GM12864 (cell line): Measurements from ENCODE around the gene KSR2.

Experiments used
- DNase-seq: peaks from one replicate; pipeline ENCODE4 v3.0.0-alpha.2; 2011; ENCODE audit warnings: low read depth
- H3K4me3 ChIP-seq: 2 replicates; pipeline ENCODE4 v1.5.1; 2011; ENCODE audit warnings: mild to moderate bottlenecking, low read depth, low read length, control low read depth
- CTCF ChIP-seq: IDR thresholded peaks from 2 replicates; pipeline ENCODE4 v1.5.1; 2011; ENCODE audit warnings: low read depth, mild to moderate bottlenecking, moderate library complexity, low read length, control low read depth, inconsistent platforms; ENCODE audit errors: missing control alignments

Gene KSR2

GRCh38 chr12:117674763-117675162, 294.0 kb downstream of the KSR2 start:
- DNase-seq: no peak
- no peak overlapping the region for H3K4me3 ChIP-seq
- TF ChIP-seq CTCF: no peak

GRCh38 chr12:117674313-117674712, 294.5 kb downstream of the KSR2 start:
- DNase-seq: no peak
- no peak for TF ChIP-seq CTCF
- no peak overlapping the region for H3K4me3 ChIP-seq

GRCh38 chr12:117671734-117672133, 297.1 kb downstream of the KSR2 start:
- DNase-seq: no peak
- peak; percentile 62 for TF ChIP-seq CTCF
- no peak overlapping the region for H3K4me3 ChIP-seq

- no peak overlapping the region for H3K4me3 ChIP-seq
- no peak for TF ChIP-seq CTCF
- no peak for DNase-seq
Measured at GRCh38 chr12:117664169-117664568, 304.6 kb downstream of the KSR2 start.

GRCh38 chr12:117662620-117663395, 306.0 kb downstream of the KSR2 start:
- no peak for TF ChIP-seq CTCF
- no peak overlapping the region for H3K4me3 ChIP-seq
- DNase-seq: no peak

- no peak overlapping the region for H3K4me3 ChIP-seq
- no peak for DNase-seq
- TF ChIP-seq CTCF: no peak
Measured at GRCh38 chr12:117662220-117662619, 306.6 kb downstream of the KSR2 start.

GRCh38 chr12:117661471-117661870, 307.3 kb downstream of the KSR2 start:
- DNase-seq: no peak
- no peak for TF ChIP-seq CTCF
- no peak overlapping the region for H3K4me3 ChIP-seq
